Pancreas (tissue), 10 donors: ENCODE data around the gene ARFGAP1. TPM values are rescaled to one million over a fixed set of nuclear protein-coding genes. Genes with fewer than 3 reads are reported as not detected.

Source experiments
- ATAC-seq, 4 donors: fragments of 200-7000 bp; cut with Tn5 transposase; one replicate each; pipeline versions ENCODE4 v1.8.0 to v1.9.1; 2020; ENCODE audit warnings: mild to moderate bottlenecking in 4 of 4, moderate library complexity in 4 of 4
- DNase-seq, 6 donors: peaks; one replicate each; pipeline ENCODE4 v3.0.0-alpha.2; 2020
- FAIRE-seq: peaks from 2 replicates; lab custom pipeline; 2012; peaks lifted over from hg19 to GRCh38; lab: Jason Lieb, UNC
- H3K27ac ChIP-seq, 4 donors: fragments of 200-600 bp; sonication (generic); 1 replicate in 3 of 4; 2 replicates in 1 of 4; pipeline versions ENCODE4 v1.5.0 to v1.8.0; 2020
- H3K27me3 ChIP-seq, 4 donors: fragments of 200-600 bp; one replicate each; pipeline ENCODE4 v1.8.0; 2021
- H3K36me3 ChIP-seq, 3 donors: fragments of 200-600 bp; sonication (generic) in 1 of 3; one replicate each; pipeline versions ENCODE4 v1.5.0 to v1.8.0; 2020 to 2021
- H3K4me1 ChIP-seq, 3 donors: fragments of 200-600 bp; one replicate each; pipeline ENCODE4 v1.8.0; 2021
- H3K4me3 ChIP-seq, 4 donors: fragments of 200-600 bp; sonication (generic) in 2 of 4; one replicate each; pipeline versions ENCODE4 v1.5.0 to v1.8.0; 2020 to 2021
- H3K9me3 ChIP-seq, 4 donors: fragments of 200-600 bp; one replicate each; pipeline ENCODE4 v1.8.0; 2021
- CTCF ChIP-seq, 4 donors: fragments of 200-600 bp; sonication (generic) in 3 of 4; IDR thresholded peaks; one replicate each; pipeline versions ENCODE4 v1.5.0 to v1.8.0; 2021; ENCODE audit warnings: antibody characterized with exemption in 4 of 4
- WGBS, 2 donors: extraction: QIAGEN DNeasy Blood & Tissue Kit; methylation state at CpG; one replicate each; pipeline ENCODE4 v1.1.7; 2013; 5-methylcytosine and 5-hydroxymethylcytosine counted together
- intact Hi-C, 3 donors: fragments of 100-400 bp; cut with DNase I; formaldehyde crosslinking; loops; one replicate each; pipeline versions ENCODE4 v1.11.1 to v1.14.2; 2022
- polyA plus RNA-seq, 2 donors: library from polyadenylated mRNA; stranded (reverse); fragments of 200-250 nt; gene quantifications; one replicate each; pipeline ENCODE4 v1.2.3, GENCODE V29; 2013
- total RNA-seq, 6 donors: library from RNA; stranded (reverse); fragmentation: NEBNext Ultra II Directional in 4 of 6; extraction: Animal tissue kit (Norgen Biotek cat#: 25700) in 4 of 6; gene quantifications; one replicate each; pipeline versions ENCODE4 v1.2.1 to v1.2.4, GENCODE V29; 2021 to 2023
- donor health status: healthy with polysubstance abuse.
- donor health status: DM: no; HTN: no; CAD: no; lungs with moderate emphysema.
- donor health status: DM: no; HTN: no; CAD: no.
- donor health status: control.
- donor health status: control.
- donor health status: Bipolar disorder and iron deficiency.
- donor health status: DM: yes; HTN: yes; CAD: no.
- donor health status: DM: no; HTN: no; CAD: no.
- donor health status: DM: no; HTN: no; CAD: no.
- donor health status: DM: yes; HTN: yes; CAD: no.

The ARFGAP1 gene
- total and polyA plus RNA-seq, 8 donors = 34.0 to 251 (median 53.3) TPM

- Histone ChIP-seq H3K4me1 (no peaks in the 10 kb centered on the region), H3K9me3 (no peaks in the 10 kb centered on the region), H3K36me3 (no peaks in the 10 kb centered on the region), H3K4me3 (no peak overlapping the region), H3K27me3 (no peaks in the 10 kb centered on the region), H3K27ac (no peak overlapping the region)
- WGBS, 2 donors = 58 to 69% methylated on average over 12 of the region's 12 CpGs
- FAIRE-seq (no peak), DNase-seq (no peak), ATAC-seq (no peak)
- intact Hi-C loops = no loop called here
- no peak for TF ChIP-seq CTCF (IDR thresholded peaks at IDR 0.05)
Measured at GRCh38 chr20:63265891-63266515, 6.6 kb upstream of the ARFGAP1 start.

- H3K4me3 ChIP-seq = no peak overlapping the region
- intact Hi-C loops = no loop called here
- DNase-seq = no peak
- peaks cover 0 to 3% (median 3%) of the 10 kb centered on the region in 3 donors for H3K4me1 ChIP-seq
- no peaks in the 10 kb centered on the region for H3K9me3 ChIP-seq
- no peak for ATAC-seq
- no peaks in the 10 kb centered on the region for H3K36me3 ChIP-seq
- no peak for FAIRE-seq
- H3K27me3 ChIP-seq = no peaks in the 10 kb centered on the region
- TF ChIP-seq CTCF (IDR thresholded peaks at IDR 0.05) = no peak
- H3K27ac ChIP-seq = no peak overlapping the region
- 52 to 67% methylated on average over 9 of the region's 9 CpGs for WGBS, 2 donors
Measured at GRCh38 chr20:63267691-63268090, 4.9 kb upstream of the ARFGAP1 start.

- no peaks in the 10 kb centered on the region for H3K36me3 ChIP-seq
- 48 to 63% methylated on average over 7 of the region's 7 CpGs for WGBS, 2 donors
- ATAC-seq = no peak
- no peak overlapping the region for H3K27ac ChIP-seq
- H3K4me3 ChIP-seq = no peak overlapping the region
- no peak for TF ChIP-seq CTCF (IDR thresholded peaks at IDR 0.05)
- no peaks in the 10 kb centered on the region for H3K27me3 ChIP-seq
- intact Hi-C loops = no loop called here
- no peaks in the 10 kb centered on the region for H3K9me3 ChIP-seq
- H3K4me1 ChIP-seq = peaks cover 0 to 3% (median 3%) of the 10 kb centered on the region in 3 donors
- no peak for FAIRE-seq
- no peak for DNase-seq
Measured at GRCh38 chr20:63268256-63268655, 4.4 kb upstream of the ARFGAP1 start.

GRCh38 chr20:63268671-63269439 lies 3.8 kb upstream of the ARFGAP1 start:
- 27 to 36% methylated on average over 18 of the region's 18 CpGs for WGBS, 2 donors
- no peak for FAIRE-seq
- TF ChIP-seq CTCF (IDR thresholded peaks at IDR 0.05) = no peak

GRCh38 chr20:63269724-63270123 lies 2.9 kb upstream of the ARFGAP1 start:
- no peak for ATAC-seq
- no peak for TF ChIP-seq CTCF (IDR thresholded peaks at IDR 0.05)
- Histone ChIP-seq H3K9me3 (no peaks in the 10 kb centered on the region), H3K4me1 (peaks cover 0 to 15% (median 3%) of the 10 kb centered on the region in 3 donors), H3K4me3 (no peak overlapping the region), H3K36me3 (no peaks in the 10 kb centered on the region), H3K27ac (no peak overlapping the region), H3K27me3 (no peaks in the 10 kb centered on the region)
- DNase-seq = no peak
- intact Hi-C loops = no loop called here
- no peak for FAIRE-seq
- WGBS, 2 donors = 87 to 88% methylated on average over 9 of the region's 9 CpGs

More at GRCh38 chr20:63268671-63269439, 3.8 kb upstream of the ARFGAP1 start:
- Histone ChIP-seq H3K27me3 (no peaks in the 10 kb centered on the region), H3K9me3 (no peaks in the 10 kb centered on the region), H3K4me1 (peaks cover 0 to 6% (median 3%) of the 10 kb centered on the region in 3 donors), H3K27ac (no peak overlapping the region), H3K36me3 (no peaks in the 10 kb centered on the region), H3K4me3 (no peak overlapping the region)
- no peak for ATAC-seq
- DNase-seq = no peak
- intact Hi-C loops = no loop called here
